Smooth muscle cell (in vitro differentiated cells): Measurements from ENCODE around the gene MYO1G. TPM values are rescaled to one million over a fixed set of nuclear protein-coding genes. Genes with fewer than 3 reads are reported as not detected.
"Not testable (repeated sequence)": the region's sequence is repeated elsewhere in the genome, so short reads cannot be mapped to it uniquely, and the experiment has no call there.

Experiments
- DNase-seq: peaks from one replicate; lab custom pipeline; 2025; ENCODE audit not compliant: unreplicated experiment; lab: John Stamatoyannopoulos, UW
- H2AFZ ChIP-seq: fragments of 200-600 bp; sonication (generic); 2 replicates; pipeline ENCODE4 v1.6.0; 2016; ENCODE audit warnings: antibody characterized with exemption, low read depth, mild to moderate bottlenecking
- H3F3A ChIP-seq: fragments of 200-600 bp; sonication (generic); 2 replicates; pipeline ENCODE4 v1.6.0; 2017; ENCODE audit warnings: antibody characterized with exemption, low read depth
- H3K27ac ChIP-seq: fragments of 200-600 bp; sonication (generic); 2 replicates; pipeline ENCODE4 v1.5.1; 2016; ENCODE audit warnings: low read depth, mild to moderate bottlenecking
- H3K27me3 ChIP-seq: fragments of 200-600 bp; sonication (generic); 2 replicates; pipeline ENCODE4 v1.6.1; 2016; ENCODE audit warnings: low read depth, mild to moderate bottlenecking
- H3K36me3 ChIP-seq: fragments of 200-600 bp; sonication (generic); 2 replicates; pipeline ENCODE4 v1.5.1; 2016; ENCODE audit warnings: low read depth
- H3K4me1 ChIP-seq: fragments of 200-600 bp; sonication (generic); 2 replicates; pipeline ENCODE4 v1.5.1; 2016; ENCODE audit warnings: low read depth
- H3K4me2 ChIP-seq: fragments of 200-600 bp; sonication (generic); 2 replicates; pipeline ENCODE4 v1.6.0; 2016; ENCODE audit warnings: mild to moderate bottlenecking
- H3K4me3 ChIP-seq: fragments of 200-600 bp; sonication (generic); 2 replicates; pipeline ENCODE4 v1.5.1; 2016; ENCODE audit warnings: mild to moderate bottlenecking
- H3K79me2 ChIP-seq: fragments of 200-600 bp; sonication (generic); 2 replicates; pipeline ENCODE4 v1.6.0; 2016; ENCODE audit warnings: low read depth, mild to moderate bottlenecking
- H3K9ac ChIP-seq: fragments of 200-600 bp; sonication (generic); 2 replicates; pipeline ENCODE4 v1.6.0; 2016; ENCODE audit warnings: low read depth
- H3K9me3 ChIP-seq: fragments of 200-600 bp; sonication (generic); replicated peaks from 2 replicates; pipeline ENCODE4 v1.5.1; 2016; ENCODE audit warnings: low read depth
- H4K20me1 ChIP-seq: fragments of 200-600 bp; sonication (generic); 2 replicates; pipeline ENCODE4 v1.6.0; 2016; ENCODE audit warnings: low read depth
- CTCF ChIP-seq: fragments of 200-600 bp; sonication (generic); IDR thresholded peaks from 2 replicates; pipeline ENCODE4 v1.5.1; 2017; ENCODE audit warnings: borderline replicate concordance, mild to moderate bottlenecking, antibody characterized with exemption; ENCODE audit not compliant: insufficient read depth, poor library complexity, severe bottlenecking
- WGBS: methylation state at CpG from one replicate; pipeline ENCODE4 v1.1.7; 2016; ENCODE audit warnings: low lambda C conversion rate; 5-methylcytosine and 5-hydroxymethylcytosine counted together
- polyA plus RNA-seq: library from polyadenylated mRNA; unstranded; fragments of >200 nt; fragmentation: Nextera tagmentation; extraction: Ambion mirVana; gene quantifications from 2 replicates; pipeline ENCODE4 v1.2.1, GENCODE V29; 2016
- total RNA-seq: library from RNA; depleted of rRNA; stranded (reverse); fragments of >200 nt; gene quantifications from 2 replicates; pipeline ENCODE4 v1.2.3, GENCODE V29; 2014

The MYO1G gene
- total and polyA plus RNA-seq, 2 experiments from 2014 or later, result 0.27 TPM; not detected in 1

DNA sequence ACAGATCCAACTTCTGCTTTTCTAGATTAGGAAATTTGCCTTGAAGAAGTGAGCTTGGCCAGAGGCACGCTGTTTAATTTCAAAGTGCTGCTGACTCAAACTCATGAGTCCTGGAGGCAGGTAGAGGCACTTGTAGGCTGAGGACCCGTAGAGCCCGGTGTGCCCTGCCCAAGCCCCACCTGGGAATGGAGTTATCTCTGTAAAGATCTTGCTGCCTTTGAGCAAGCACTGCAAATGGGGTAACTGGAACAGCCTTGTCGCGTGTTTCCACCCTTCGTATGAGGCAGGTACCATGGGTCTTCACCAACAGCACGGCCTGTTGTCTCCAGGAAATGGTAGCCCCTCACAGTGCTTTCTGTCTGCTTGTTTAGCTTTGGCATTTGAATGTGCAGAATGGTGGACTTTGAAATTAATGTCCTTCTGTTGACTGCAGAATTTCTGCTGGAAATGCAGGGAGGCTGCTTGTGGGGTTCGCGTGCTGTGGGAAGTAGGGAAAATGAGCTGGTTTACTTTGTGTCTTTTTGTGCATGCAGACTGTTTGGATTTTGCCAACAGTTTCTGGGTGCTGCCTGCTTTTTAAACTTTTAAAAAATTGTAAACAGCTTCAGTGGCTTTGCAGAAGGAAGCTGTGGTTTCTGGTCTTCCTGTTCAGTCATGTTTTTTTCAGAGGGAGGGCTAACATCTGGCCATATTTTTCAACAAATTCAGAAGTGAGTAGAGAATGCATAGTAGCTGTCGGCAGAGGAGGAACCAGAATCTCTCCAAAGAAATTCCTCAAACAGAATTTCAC lies 48.4 kb upstream of the MYO1G start:
- Histone ChIP-seq H3K4me1 (peaks cover 10% of the 10 kb centered on the region), H2AFZ (no peak overlapping the region), H3F3A (no peaks in the 10 kb centered on the region), H4K20me1 (peaks cover 70% of the 10 kb centered on the region), H3K27me3 (no peaks in the 10 kb centered on the region), H3K9me3 (no peaks in the 10 kb centered on the region), H3K4me3 (no peak overlapping the region), H3K4me2 (peak overlapping the region; percentile 64), H3K36me3 (no peaks in the 10 kb centered on the region), H3K79me2 (peaks cover 73% of the 10 kb centered on the region), H3K9ac (no peak overlapping the region), H3K27ac (peak overlapping the region; percentile 23)
- DNase-seq, result no peak
- no peak for TF ChIP-seq CTCF
- 75% methylated on average over 10 of the region's 10 CpGs for WGBS

DNA sequence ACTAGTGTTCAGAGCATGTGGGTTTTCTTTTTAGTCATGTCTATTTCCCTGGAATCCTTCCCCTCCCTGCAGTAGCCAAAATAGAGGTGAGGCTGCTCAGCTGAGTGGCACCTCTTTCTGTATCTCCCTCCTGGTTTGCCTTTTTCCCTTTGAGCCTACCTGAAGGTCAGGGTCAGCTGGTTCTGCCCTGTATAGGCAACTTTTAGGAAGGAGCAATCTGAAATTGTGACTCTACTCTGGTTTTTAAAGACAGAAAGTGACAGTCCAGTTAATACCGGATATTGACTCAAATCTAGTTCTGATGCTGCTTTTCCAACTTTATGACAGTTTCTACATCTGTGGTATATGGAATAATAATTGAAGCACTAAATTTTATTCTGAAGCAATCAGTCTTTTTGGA lies 47.2 kb upstream of the MYO1G start:
- TF ChIP-seq CTCF, result no peak

DNA sequence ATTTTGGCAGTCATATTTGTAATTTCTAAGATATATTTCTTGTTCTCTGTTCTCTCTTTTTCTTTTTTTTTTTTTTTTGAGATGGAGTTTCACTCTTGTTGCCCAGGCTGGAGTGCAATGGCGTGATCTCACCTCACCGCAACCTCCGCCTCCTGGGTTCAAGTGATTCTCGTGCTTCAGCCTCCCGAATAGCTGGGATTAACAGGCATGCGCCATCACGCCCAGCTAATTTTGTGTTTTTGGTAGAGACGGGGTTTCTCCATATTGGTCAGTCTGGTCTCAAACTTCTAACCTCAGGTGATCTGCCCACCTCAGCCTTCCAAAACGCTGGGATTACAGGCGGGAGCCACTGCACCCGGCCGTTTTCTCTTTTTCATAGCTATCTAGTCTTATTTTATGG lies 46.7 kb upstream of the MYO1G start:
- not testable (repeated sequence) for H3K36me3 ChIP-seq, H3K4me2 ChIP-seq, DNase-seq, H3K27me3 ChIP-seq, H3F3A ChIP-seq, H3K9me3 ChIP-seq, H3K4me1 ChIP-seq, H2AFZ ChIP-seq, H3K4me3 ChIP-seq, H3K27ac ChIP-seq, H3K9ac ChIP-seq
- Histone ChIP-seq H4K20me1 (peaks cover 77% of the 10 kb centered on the region), H3K79me2 (peaks cover 78% of the 10 kb centered on the region)
- WGBS, result 94% methylated on average over 12 of the region's 12 CpGs

More for the DNA sequence above, 47.2 kb upstream of the MYO1G start:
- Histone ChIP-seq H3K79me2 (peaks cover 78% of the 10 kb centered on the region), H3K27ac (no peak overlapping the region), H2AFZ (no peak overlapping the region), H3K36me3 (no peaks in the 10 kb centered on the region), H3K4me2 (no peak overlapping the region), H3F3A (no peaks in the 10 kb centered on the region), H3K9me3 (no peaks in the 10 kb centered on the region), H3K9ac (no peak overlapping the region), H3K4me3 (no peak overlapping the region), H4K20me1 (peaks cover 77% of the 10 kb centered on the region), H3K4me1 (peaks cover 8% of the 10 kb centered on the region), H3K27me3 (no peaks in the 10 kb centered on the region)
- WGBS, result 97% methylated on average over 1 of the region's 1 CpG
- DNase-seq, result no peak

DNA sequence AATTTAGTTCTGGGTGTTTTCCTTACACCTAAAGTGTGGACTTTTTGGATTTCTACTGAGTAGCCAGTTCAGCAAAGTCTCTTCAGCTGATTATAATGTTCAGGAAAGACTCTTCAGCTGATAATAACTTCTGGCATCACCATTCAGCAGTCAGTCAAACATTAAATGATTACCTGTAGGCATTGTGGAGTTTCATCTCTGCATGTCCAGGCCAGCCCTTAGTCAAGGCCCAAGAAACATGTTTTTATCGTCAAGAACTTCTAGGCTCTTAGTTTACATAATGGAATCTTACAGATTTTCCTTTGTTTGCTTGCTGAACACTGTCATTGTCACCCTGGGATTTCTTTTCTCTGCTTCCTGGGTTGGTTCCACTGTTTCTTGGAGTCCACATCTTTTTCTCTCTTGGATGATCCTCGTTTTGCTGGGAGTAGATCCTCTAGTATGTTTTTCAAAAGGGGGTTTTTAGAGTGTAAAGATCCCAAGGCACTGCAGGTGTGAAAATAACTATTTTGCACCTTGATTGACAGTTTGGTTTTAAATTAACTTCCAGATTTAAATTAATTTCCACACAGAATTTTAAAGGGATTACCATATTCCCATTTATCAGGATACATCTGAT lies 45.4 kb upstream of the MYO1G start:
- H3K4me2 ChIP-seq, result no peak overlapping the region
- H3K36me3 ChIP-seq, result no peaks in the 10 kb centered on the region
- 89% methylated on average over 2 of the region's 2 CpGs for WGBS
- no peaks in the 10 kb centered on the region for H3F3A ChIP-seq
- TF ChIP-seq CTCF, result no peak
- H3K9me3 ChIP-seq, result no peaks in the 10 kb centered on the region
- H2AFZ ChIP-seq, result no peak overlapping the region
- peaks cover 8% of the 10 kb centered on the region for H3K4me1 ChIP-seq
- DNase-seq, result no peak
- H3K79me2 ChIP-seq, result peaks cover 80% of the 10 kb centered on the region
- H3K27ac ChIP-seq, result no peak overlapping the region
- H4K20me1 ChIP-seq, result peaks cover 76% of the 10 kb centered on the region
- no peak overlapping the region for H3K4me3 ChIP-seq
- H3K27me3 ChIP-seq, result no peaks in the 10 kb centered on the region
- no peak overlapping the region for H3K9ac ChIP-seq
